NOMO-1 (cell line): ENCODE measurements around the gene ABHD1.

ENCODE experiments used
- DNase-seq, 2 experiments: peaks; one replicate each; lab custom pipeline; 2025; ENCODE audit not compliant: unreplicated experiment in 2 of 2; lab: John Stamatoyannopoulos, UW

ABHD1 gene

GRCh38 chr2:27086724-27087593 is 36.7 kb upstream of the ABHD1 start, which contains the start of gene KHK:
TSS of gene KHK (plus strand) at chr2:27086772. CDS start at chr2:27087260, 488 bp downstream.
- no peak for DNase-seq

GRCh38 chr2:27087823-27088410 is 35.7 kb upstream of the ABHD1 start:
- DNase-seq: no peak

- no peak for DNase-seq
These were observed 35.0 kb upstream of the ABHD1 start for GRCh38 chr2:27088634-27089033.

- no peak for DNase-seq
These were observed 34.3 kb upstream of the ABHD1 start for GRCh38 chr2:27089111-27089954.

- no peak for DNase-seq
These were observed 31.6 kb upstream of the ABHD1 start for GRCh38 chr2:27091746-27092695.

GRCh38 chr2:27092696-27093429 is 30.8 kb upstream of the ABHD1 start:
- no peak for DNase-seq

GRCh38 chr2:27093430-27094352 is 29.9 kb upstream of the ABHD1 start:
- no peak for DNase-seq

- DNase-seq: no peak
These were observed 29.1 kb upstream of the ABHD1 start for GRCh38 chr2:27094353-27094984.

GRCh38 chr2:27095427-27095744 is 28.2 kb upstream of the ABHD1 start:
- no peak for DNase-seq

GRCh38 chr2:27095745-27096651 is 27.6 kb upstream of the ABHD1 start:
- peak in 1 of 2 experiments; percentile 42 for DNase-seq

- no peak for DNase-seq
These were observed 26.8 kb upstream of the ABHD1 start for GRCh38 chr2:27096748-27097297.

GRCh38 chr2:27097341-27097740 is 26.3 kb upstream of the ABHD1 start:
- DNase-seq: no peak

GRCh38 chr2:27099334-27099955 is 24.2 kb upstream of the ABHD1 start:
- no peak for DNase-seq

GRCh38 chr2:27100036-27100435 is 23.6 kb upstream of the ABHD1 start:
- no peak for DNase-seq

GRCh38 chr2:27102329-27102728 is 21.3 kb upstream of the ABHD1 start:
- DNase-seq: no peak

- DNase-seq: no peak
These were observed 17.6 kb upstream of the ABHD1 start for GRCh38 chr2:27105981-27106380.
